Erythroblast (primary cell): Measurements from ENCODE around the gene LRRIQ4.

ENCODE experiments used
- GATA1 ChIP-seq: IDR thresholded peaks from 2 replicates; pipeline ENCODE4 v1.6.1; 2011; ENCODE audit warnings: low read depth, mild to moderate bottlenecking, control low read depth, low read length, moderate library complexity
- POLR2A ChIP-seq: IDR thresholded peaks from 2 replicates; pipeline ENCODE4 v1.6.1; 2011; ENCODE audit warnings: mild to moderate bottlenecking, low read length

DNA sequence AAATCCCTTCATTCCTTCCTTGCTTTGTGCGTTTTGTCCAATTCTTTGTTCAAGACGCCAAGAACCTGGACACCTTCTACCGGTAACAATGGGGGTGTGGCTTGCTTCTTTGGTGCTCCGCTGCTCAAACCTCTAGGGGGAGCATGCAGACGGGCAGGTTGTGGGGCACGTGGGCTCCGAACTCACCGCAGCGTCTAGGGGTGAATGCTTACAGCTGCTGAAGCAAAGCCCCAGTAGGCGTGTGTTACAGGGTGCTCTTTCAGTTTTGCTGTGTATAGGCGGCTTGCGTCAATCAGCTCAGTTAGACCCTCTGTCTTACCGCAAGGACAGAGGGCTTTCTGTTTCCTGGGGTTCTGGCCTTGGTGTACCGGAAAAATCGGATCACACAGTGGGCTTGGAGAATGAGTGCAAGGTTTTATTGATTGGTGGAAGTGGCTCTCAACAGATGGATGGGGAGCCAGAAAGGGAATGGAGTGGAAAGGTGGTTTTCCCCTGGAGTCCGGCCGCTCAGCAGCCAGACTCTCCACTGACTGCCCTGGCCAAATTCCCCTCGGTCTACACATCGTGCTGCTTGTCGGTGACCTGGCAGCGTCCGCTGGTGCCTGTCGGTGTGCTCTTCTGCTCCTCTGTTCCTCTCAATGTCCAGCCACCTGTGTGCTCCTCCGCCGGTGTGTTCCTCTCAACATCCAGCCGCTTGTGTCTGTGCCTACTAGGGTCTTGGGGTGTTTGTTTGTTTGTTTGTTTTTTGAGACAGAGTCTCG is 1.3 kb downstream of the LRRIQ4 start:
- TF ChIP-seq POLR2A (no peak), GATA1 (no peak)
